Activated CD8-positive, alpha-beta T cell treated with anti-CD3 and anti-CD28 coated beads, Interleukin-2, amount 10 ng/mL, durations not matched to agents 7 days and 5 days (primary cell): ENCODE results near the gene RBM12. TPM values are rescaled to one million over a fixed set of nuclear protein-coding genes. Genes with fewer than 3 reads are reported as not detected.
A peak's percentile ranks its signal among the peaks of the same experiment; 100 is the strongest.

Source experiments
- ATAC-seq: fragments of 150-1000 bp; cut with Tn5 transposase; one replicate; pipeline ENCODE4 v1.10.0; 2021; ENCODE audit warnings: moderate library complexity
- CTCF ChIA-PET: fragments of 350-600 bp; sonication (Branson Sonifier 250); formaldehyde crosslinking; loops from one replicate; lab custom pipeline; 2021; ENCODE audit warnings: antibody characterized with exemption; lab: Charles Lee
- POLR2A ChIA-PET: fragments of 350-600 bp; sonication (Branson Sonifier 250); formaldehyde crosslinking; loops from one replicate; lab custom pipeline; 2021; ENCODE audit warnings: antibody characterized with exemption; lab: Charles Lee
- DNase-seq: peaks from one replicate; pipeline ENCODE4 v3.0.0-alpha.2; 2020
- H3K27ac Mint-ChIP-seq: one replicate; pipeline ENCODE4 v1.8.0; 2021; ENCODE audit warnings: mild to moderate bottlenecking, mixed read lengths
- H3K27me3 Mint-ChIP-seq: one replicate; pipeline ENCODE4 v1.8.0; 2021; ENCODE audit warnings: low read depth, mixed read lengths
- H3K36me3 Mint-ChIP-seq: one replicate; pipeline ENCODE4 v1.8.0; 2021; ENCODE audit warnings: low read depth, mixed read lengths
- H3K4me1 Mint-ChIP-seq: one replicate; pipeline ENCODE4 v1.8.0; 2021; ENCODE audit warnings: low read depth, mixed read lengths
- H3K4me3 Mint-ChIP-seq: one replicate; pipeline ENCODE4 v1.8.0; 2021; ENCODE audit warnings: mild to moderate bottlenecking, mixed read lengths
- H3K9me3 Mint-ChIP-seq: one replicate; pipeline ENCODE4 v1.8.0; 2022; ENCODE audit warnings: mixed read lengths; ENCODE audit not compliant: insufficient read depth
- total RNA-seq, 2 experiments: library from RNA; stranded (reverse); gene quantifications; one replicate each; pipeline ENCODE4 v1.2.3, GENCODE V29; 2021

Gene RBM12
- total RNA-seq, 2 experiments from 2014 or later, result 112 to 119 TPM

GRCh38 chr20:35635652-35636051, 29.0 kb downstream of the RBM12 start:
- Mint-ChIP-seq H3K27me3 (no peaks in the 10 kb centered on the region), H3K9me3 (no peaks in the 10 kb centered on the region), H3K4me3 (no peak overlapping the region), H3K4me1 (peaks cover 10% of the 10 kb centered on the region), H3K27ac (no peak overlapping the region), H3K36me3 (peaks cover 13% of the 10 kb centered on the region)
- ATAC-seq, result no peak
- CTCF ChIA-PET, result interaction anchor here (1.4 to 2.0 kb wide), 2 partner anchors 16 to 35 kb away, joined by 4 to 6 read pairs; no protein-coding TSS in a partner anchor
- POLR2A ChIA-PET, result no interaction called here
- no peak for DNase-seq

DNA sequence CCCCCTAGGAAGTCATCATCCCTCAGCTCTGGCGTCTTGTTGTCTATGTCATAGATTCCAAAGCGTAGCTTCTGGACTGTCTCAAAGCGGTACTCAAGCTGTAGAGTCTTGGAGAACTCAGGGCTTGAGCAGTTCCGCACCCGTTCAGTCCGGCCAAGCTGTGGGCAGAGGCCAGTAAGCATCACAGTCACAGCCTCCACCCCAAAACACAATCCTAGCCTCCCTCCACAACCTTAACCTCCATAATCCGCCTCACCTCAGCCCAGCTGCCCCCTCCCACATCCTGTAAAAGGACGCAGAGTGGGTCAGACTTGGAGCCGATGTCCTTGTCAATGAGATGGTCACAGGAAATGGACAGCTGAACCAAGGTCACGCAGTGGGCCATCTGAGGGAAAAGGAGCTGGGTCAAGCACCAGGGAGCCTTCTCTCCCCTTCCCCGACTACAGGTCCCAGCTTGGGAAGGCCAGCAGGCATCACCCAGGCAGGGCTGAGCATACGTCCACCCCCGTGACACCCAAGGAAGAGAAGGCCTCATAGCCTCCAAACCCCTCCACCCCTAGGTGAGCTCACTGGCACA, 32.1 kb downstream of the RBM12 start:
- no peak for DNase-seq
- CTCF ChIA-PET, result interaction anchor here (4.2 kb wide), 1 partner anchor 14 kb away, joined by 24 read pairs; no protein-coding TSS in a partner anchor
- no peaks in the 10 kb centered on the region for H3K9me3 Mint-ChIP-seq
- H3K4me3 Mint-ChIP-seq, result no peak overlapping the region
- no peaks in the 10 kb centered on the region for H3K27me3 Mint-ChIP-seq
- H3K4me1 Mint-ChIP-seq, result no peaks in the 10 kb centered on the region
- no peak overlapping the region for H3K27ac Mint-ChIP-seq
- no peak for ATAC-seq
- H3K36me3 Mint-ChIP-seq, result peaks cover 30% of the 10 kb centered on the region
- POLR2A ChIA-PET, result no interaction called here

DNA sequence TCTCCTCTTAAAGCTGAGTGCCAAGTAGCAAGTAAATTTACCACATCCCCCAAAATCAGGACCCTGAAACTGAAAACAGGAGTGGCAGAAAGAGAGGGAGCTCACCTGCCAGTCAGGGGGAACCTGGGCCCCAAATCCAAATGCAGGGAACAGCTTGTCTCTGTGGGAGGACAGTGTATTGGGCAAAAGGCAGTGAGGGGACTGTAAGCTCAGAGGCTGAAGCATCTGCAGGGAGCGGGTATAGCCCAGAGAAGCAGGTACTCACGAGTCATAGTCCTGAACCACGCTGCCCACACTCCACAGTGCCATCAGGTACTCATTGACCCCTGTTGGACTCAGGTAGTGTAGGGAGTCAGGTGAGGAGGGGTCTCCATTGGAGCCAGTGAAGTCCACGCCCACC, 34.1 kb downstream of the RBM12 start:
- ChIA-PET CTCF (interaction anchor here (1.2 to 4.2 kb wide), 2 partner anchors 12 to 30 kb away, joined by 5 to 24 read pairs; no protein-coding TSS in a partner anchor), POLR2A (interaction anchor here (0.9 to 1.7 kb wide), 2 partner anchors 10 to 31 kb away, joined by 3 to 10 read pairs; no protein-coding TSS in a partner anchor)
- H3K9me3 Mint-ChIP-seq, result no peaks in the 10 kb centered on the region
- no peak for DNase-seq
- H3K36me3 Mint-ChIP-seq, result peaks cover 42% of the 10 kb centered on the region
- no peak overlapping the region for H3K4me3 Mint-ChIP-seq
- no peak for ATAC-seq
- no peaks in the 10 kb centered on the region for H3K4me1 Mint-ChIP-seq
- no peak overlapping the region for H3K27ac Mint-ChIP-seq
- H3K27me3 Mint-ChIP-seq, result no peaks in the 10 kb centered on the region

DNA sequence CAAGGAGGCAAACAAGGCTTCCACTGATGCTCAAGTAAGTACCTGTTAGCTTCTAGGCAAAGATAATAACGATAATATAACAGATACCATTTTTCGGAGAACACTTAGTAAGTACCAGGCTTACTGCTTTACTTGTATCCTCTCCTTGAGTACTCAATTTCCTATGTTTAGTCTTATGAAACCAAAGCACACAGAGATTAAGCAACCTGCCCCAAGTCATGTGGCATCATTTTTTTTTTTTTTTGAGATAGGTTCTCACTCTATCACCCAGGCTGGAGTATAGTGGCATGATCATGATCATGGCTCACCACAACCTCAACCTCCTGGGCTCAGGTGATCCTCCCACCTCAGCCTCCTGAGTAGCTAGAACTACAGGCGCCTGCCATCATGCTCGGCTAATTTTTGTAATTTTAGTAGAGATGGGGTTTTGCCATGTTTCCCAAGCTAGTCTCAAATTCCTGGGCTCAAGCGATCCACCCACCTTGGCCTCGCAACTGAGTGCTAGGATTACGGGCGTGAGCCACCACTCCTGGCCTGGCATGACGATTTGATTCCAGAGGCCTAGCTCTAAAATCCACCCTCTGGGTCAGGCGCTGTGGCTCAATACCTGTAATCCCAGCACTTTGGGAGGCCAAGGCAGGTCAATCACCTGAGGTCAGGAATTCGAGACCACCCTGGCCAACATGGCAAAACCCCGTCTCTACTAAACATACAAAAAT, 35.1 kb downstream of the RBM12 start:
- H3K27me3 Mint-ChIP-seq, result no peaks in the 10 kb centered on the region
- H3K9me3 Mint-ChIP-seq, result no peaks in the 10 kb centered on the region
- H3K4me1 Mint-ChIP-seq, result no peaks in the 10 kb centered on the region
- CTCF ChIA-PET, result interaction anchor here (4.2 kb wide), 1 partner anchor 11 kb away, joined by 24 read pairs; no protein-coding TSS in a partner anchor
- POLR2A ChIA-PET, result interaction anchor here (0.6 to 1.7 kb wide), 4 partner anchors 9 to 72 kb away, joined by 3 to 10 read pairs (median 3); no protein-coding TSS in a partner anchor
- ATAC-seq (no peak), DNase-seq (no peak)
- H3K36me3 Mint-ChIP-seq, result peaks cover 45% of the 10 kb centered on the region
- H3K27ac Mint-ChIP-seq, result no peak overlapping the region
- no peak overlapping the region for H3K4me3 Mint-ChIP-seq

DNA sequence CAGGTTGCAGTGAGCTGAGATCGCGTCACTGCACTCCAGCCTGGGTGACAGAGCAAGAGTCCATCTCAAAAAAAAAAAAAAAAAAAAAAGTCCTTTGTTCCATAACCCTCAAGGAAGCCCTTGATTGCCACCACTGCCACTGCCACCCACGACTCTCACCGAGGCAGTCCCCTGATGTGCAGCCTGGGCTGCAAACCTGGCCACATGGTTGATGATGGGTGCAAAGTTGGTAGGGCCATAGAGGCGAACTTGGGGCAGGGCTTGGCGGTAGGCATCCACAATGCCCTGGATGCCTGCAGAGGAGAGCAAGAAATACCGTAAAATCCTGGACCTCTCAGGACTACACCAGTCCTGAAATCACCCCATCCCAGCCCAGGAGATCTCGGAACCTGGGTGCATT, 37.6 kb downstream of the RBM12 start:
- no peak for ATAC-seq
- ChIA-PET CTCF (interaction anchor here (1.0 kb wide), 1 partner anchor 8 kb away, joined by 6 read pairs; no protein-coding TSS in a partner anchor), POLR2A (no interaction called here)
- H3K27ac Mint-ChIP-seq, result no peak overlapping the region
- H3K27me3 Mint-ChIP-seq, result no peaks in the 10 kb centered on the region
- DNase-seq, result no peak
- no peak overlapping the region for H3K4me3 Mint-ChIP-seq
- peaks cover 43% of the 10 kb centered on the region for H3K36me3 Mint-ChIP-seq
- H3K4me1 Mint-ChIP-seq, result no peaks in the 10 kb centered on the region
- H3K9me3 Mint-ChIP-seq, result no peaks in the 10 kb centered on the region

- ChIA-PET POLR2A (no interaction called here), CTCF (no interaction called here)
- Mint-ChIP-seq H3K4me1 (no peaks in the 10 kb centered on the region), H3K27ac (peak overlapping the region; percentile 39), H3K9me3 (no peaks in the 10 kb centered on the region), H3K4me3 (no peak overlapping the region), H3K27me3 (no peaks in the 10 kb centered on the region), H3K36me3 (peaks cover 46% of the 10 kb centered on the region)
- no peak for DNase-seq
- ATAC-seq, result no peak
These were observed 38.2 kb downstream of the RBM12 start for GRCh38 chr20:35626386-35627001.

- Mint-ChIP-seq H3K27ac (no peak overlapping the region), H3K4me1 (no peaks in the 10 kb centered on the region), H3K9me3 (no peaks in the 10 kb centered on the region), H3K36me3 (peaks cover 44% of the 10 kb centered on the region), H3K4me3 (no peak overlapping the region), H3K27me3 (no peaks in the 10 kb centered on the region)
- DNase-seq (no peak), ATAC-seq (no peak)
- ChIA-PET POLR2A (interaction anchor here (0.6 to 1.3 kb wide), 2 partner anchors 38 to 184 kb away, joined by 3 to 5 read pairs; partner anchors contain the start of genes CPNE1 and RBM12), CTCF (no interaction called here)
These were observed 38.9 kb downstream of the RBM12 start for GRCh38 chr20:35625584-35626385.

GRCh38 chr20:35621560-35621946, 43.1 kb downstream of the RBM12 start:
- Mint-ChIP-seq H3K27ac (no peak overlapping the region), H3K9me3 (no peaks in the 10 kb centered on the region), H3K4me3 (no peak overlapping the region), H3K27me3 (no peaks in the 10 kb centered on the region), H3K36me3 (peaks cover 17% of the 10 kb centered on the region), H3K4me1 (peaks cover 30% of the 10 kb centered on the region)
- POLR2A ChIA-PET, result interaction anchor here (2.3 kb wide), 1 partner anchor 9 kb away, joined by 10 read pairs; no protein-coding TSS in a partner anchor
- DNase-seq (no peak), ATAC-seq (no peak)
- CTCF ChIA-PET, result interaction anchor here (1.4 kb wide), 1 partner anchor 264 kb away, joined by 3 read pairs; no protein-coding TSS in a partner anchor

DNA sequence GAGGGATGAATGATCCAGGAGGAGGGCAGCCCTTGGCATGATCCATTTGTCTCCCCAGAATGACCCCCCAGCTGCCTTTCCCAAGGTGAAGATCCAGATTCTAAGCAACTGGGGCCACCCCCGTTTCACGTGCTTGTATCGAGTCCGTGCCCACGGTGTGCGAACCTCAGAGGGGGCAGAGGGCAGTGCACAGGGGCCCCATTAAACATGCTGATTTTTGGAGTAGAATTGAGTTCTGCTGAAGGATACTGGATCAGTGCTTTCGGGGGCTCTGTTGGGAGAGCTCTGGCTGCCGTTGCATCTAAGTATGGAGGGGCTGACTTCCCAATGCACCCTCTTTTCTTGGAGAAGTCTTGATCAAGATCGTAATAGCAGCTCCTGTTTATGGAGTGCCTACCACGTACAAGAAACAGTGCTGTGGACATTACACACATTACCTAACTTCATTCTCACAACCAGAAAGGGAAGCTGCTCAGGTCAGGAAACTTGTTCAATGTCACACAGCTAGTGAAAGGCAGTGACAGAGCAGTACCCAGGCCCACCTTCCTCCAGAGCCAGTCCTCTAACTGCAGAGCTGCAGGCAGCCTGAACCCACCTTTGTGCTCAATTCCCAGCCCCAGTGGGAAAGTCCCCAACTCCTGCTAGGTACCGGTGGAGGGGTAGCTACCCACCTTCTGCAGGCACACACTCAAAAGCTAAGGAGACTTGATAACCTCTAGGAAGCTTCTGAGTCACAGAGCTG, 43.7 kb downstream of the RBM12 start:
- Mint-ChIP-seq H3K36me3 (peaks cover 13% of the 10 kb centered on the region), H3K27ac (no peak overlapping the region), H3K27me3 (no peaks in the 10 kb centered on the region), H3K9me3 (no peaks in the 10 kb centered on the region), H3K4me1 (peaks cover 30% of the 10 kb centered on the region), H3K4me3 (no peak overlapping the region)
- ATAC-seq (no peak), DNase-seq (no peak)
- CTCF ChIA-PET, result interaction anchor here (1.4 to 4.3 kb wide), 6 partner anchors 9 to 264 kb away, joined by 3 to 43 read pairs (median 17); partner anchors contain the start of gene CEP250
- POLR2A ChIA-PET, result interaction anchor here (2.3 kb wide), 1 partner anchor 9 kb away, joined by 10 read pairs; no protein-coding TSS in a partner anchor

DNA sequence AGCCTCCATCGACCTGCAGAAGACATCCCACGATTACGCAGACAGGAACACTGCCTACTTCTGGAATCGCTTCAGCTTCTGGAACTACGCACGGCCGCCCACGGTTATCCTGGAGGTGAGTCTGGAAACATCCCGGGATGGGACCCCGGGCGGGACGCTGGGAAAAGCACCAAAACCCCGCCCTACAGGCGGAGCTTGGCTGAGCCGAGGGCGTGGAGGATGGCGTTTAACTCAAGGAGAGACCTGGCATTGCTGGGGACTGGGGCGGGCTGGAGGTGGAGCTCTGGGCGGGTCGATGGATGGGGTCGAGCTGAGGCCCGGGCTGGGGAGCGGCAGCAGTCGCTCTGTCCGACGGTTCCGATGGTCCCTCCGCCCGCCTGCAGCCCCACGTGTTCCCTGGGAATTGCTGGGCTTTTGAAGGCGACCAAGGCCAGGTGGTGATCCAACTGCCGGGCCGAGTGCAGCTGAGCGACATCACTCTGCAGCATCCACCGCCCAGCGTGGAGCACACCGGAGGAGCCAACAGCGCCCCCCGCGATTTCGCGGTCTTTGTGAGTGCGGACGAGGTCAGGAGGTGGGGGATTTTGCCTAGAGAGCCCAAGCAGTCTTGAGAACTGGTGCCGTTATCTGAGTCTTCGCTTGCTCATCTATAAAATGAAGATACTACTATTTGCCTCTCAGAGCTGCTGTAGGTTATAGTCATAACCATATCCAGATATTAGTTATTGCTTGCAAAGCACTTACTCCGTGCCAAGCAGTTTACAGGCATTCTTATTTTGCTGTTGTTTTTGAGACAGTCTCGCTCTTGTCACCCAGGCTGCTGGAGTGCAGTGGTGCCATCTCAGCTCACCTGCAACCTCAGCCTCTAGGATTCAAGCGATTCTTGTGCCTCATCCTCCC, 45.3 kb downstream of the RBM12 start:
- peak; percentile 83 for DNase-seq
- ChIA-PET POLR2A (interaction anchor here (0.6 to 5.1 kb wide), 12 partner anchors 9 to 335 kb away, joined by 3 to 72 read pairs (median 4); partner anchors contain the start of genes CPNE1, NFS1, RBM12 and RBM39), CTCF (interaction anchor here (0.8 to 4.3 kb wide), 27 partner anchors 8 to 335 kb away, joined by 3 to 43 read pairs (median 4); partner anchors contain the start of genes CEP250, CPNE1, ERGIC3 and NFS1)
- Mint-ChIP-seq H3K27me3 (peaks cover 1% of the 10 kb centered on the region), H3K27ac (peak overlapping the region; percentile 81), H3K36me3 (peaks cover 7% of the 10 kb centered on the region), H3K4me3 (peak overlapping the region; percentile 84), H3K4me1 (peaks cover 37% of the 10 kb centered on the region), H3K9me3 (no peaks in the 10 kb centered on the region)
- ATAC-seq, result peak; percentile 41
